CD4-positive, alpha-beta T cell (primary cell): ENCODE measurements around the gene CTXN1. TPM values are rescaled to one million over a fixed set of nuclear protein-coding genes. Genes with fewer than 3 reads are reported as not detected.

ENCODE experiments used
- ATAC-seq: fragments of 200-7000 bp; cut with Tn5 transposase; one replicate; pipeline ENCODE4 v1.10.0; 2022; ENCODE audit warnings: mild to moderate bottlenecking; ENCODE audit not compliant: poor library complexity
- CTCF ChIA-PET: fragments of 350-600 bp; sonication (Branson Sonifier 250); formaldehyde crosslinking; loops from one replicate; lab custom pipeline; 2021; ENCODE audit warnings: antibody characterized with exemption, inconsistent platforms; lab: Charles Lee
- POLR2A ChIA-PET: fragments of 350-600 bp; sonication (Branson Sonifier 250); formaldehyde crosslinking; loops from one replicate; lab custom pipeline; 2021; ENCODE audit warnings: antibody characterized with exemption, inconsistent platforms; lab: Charles Lee
- DNase-seq, 14 experiments: peaks; one replicate each; pipeline ENCODE4 v3.0.0-alpha.2; 2013 to 2020; ENCODE audit warnings: mixed read lengths in 2 of 14
- H3K27ac ChIP-seq, 2 donors: one replicate each; pipeline versions ENCODE4 v1.5.1 to v1.7.0; 2013; ENCODE audit warnings: low read length in 2 of 2, low read depth in 1 of 2, mild to moderate bottlenecking in 1 of 2
- H3K27me3 ChIP-seq, 2 experiments: 1 replicate in 1 of 2; 2 replicates in 1 of 2; pipeline versions ENCODE4 v1.6.1 to v1.7.0; 2013; ENCODE audit warnings: low read length in 2 of 2, control low read depth in 1 of 2, mild to moderate bottlenecking in 1 of 2, moderate library complexity in 1 of 2; ENCODE audit not compliant: insufficient read depth in 2 of 2, control insufficient read depth in 1 of 2
- H3K36me3 ChIP-seq: one replicate; pipeline ENCODE4 v1.6.1; 2013; ENCODE audit warnings: low read length, control low read depth; ENCODE audit not compliant: insufficient read depth
- H3K4me1 ChIP-seq: one replicate; pipeline ENCODE4 v1.6.1; 2013; ENCODE audit warnings: low read length, control low read depth; ENCODE audit not compliant: insufficient read depth
- H3K4me3 ChIP-seq: one replicate; pipeline ENCODE4 v1.5.1; 2013; ENCODE audit warnings: mild to moderate bottlenecking, low read length, moderate library complexity
- H3K9me3 ChIP-seq, 2 experiments: 1 replicate in 1 of 2; 2 replicates in 1 of 2; pipeline versions ENCODE4 v1.6.1 to v1.7.0; 2013; ENCODE audit warnings: low read length in 2 of 2, mild to moderate bottlenecking in 2 of 2, control low read depth in 1 of 2, moderate library complexity in 1 of 2; ENCODE audit not compliant: control insufficient read depth in 1 of 2, insufficient read depth in 1 of 2
- H3K27ac Mint-ChIP-seq: one replicate; pipeline ENCODE4 v1.8.0; 2020; ENCODE audit warnings: mixed read lengths
- H3K27me3 Mint-ChIP-seq: one replicate; pipeline ENCODE4 v1.8.0; 2021; ENCODE audit warnings: mixed read lengths
- H3K36me3 Mint-ChIP-seq: one replicate; pipeline ENCODE4 v1.8.0; 2021; ENCODE audit warnings: low read depth, mixed read lengths
- H3K4me1 Mint-ChIP-seq: one replicate; pipeline ENCODE4 v1.8.0; 2021; ENCODE audit warnings: low read depth, mixed read lengths
- H3K4me3 Mint-ChIP-seq: one replicate; pipeline ENCODE4 v1.8.0; 2020; ENCODE audit warnings: mild to moderate bottlenecking, mixed read lengths
- H3K9me3 Mint-ChIP-seq: one replicate; pipeline ENCODE4 v1.8.0; 2020; ENCODE audit warnings: mixed read lengths
- CTCF ChIP-seq: fragments of 200-600 bp; IDR thresholded peaks from one replicate; pipeline ENCODE4 v1.8.0; 2022; ENCODE audit warnings: antibody characterized with exemption, mild to moderate bottlenecking
- intact Hi-C, 2 experiments: fragments of 100-400 bp; cut with DNase I in 1 of 2; cut with micrococcal nuclease in 1 of 2; formaldehyde crosslinking; loops; one replicate each; pipeline versions ENCODE4 v1.15.1 to v1.9.0; 2023 to 2025; cut with DNase I, micrococcal nuclease
- total RNA-seq, 174 experiments: library from RNA in 2 of 174; stranded (reverse) in 2 of 174; gene quantifications; one replicate each; pipeline ENCODE4 v1.2.3 and lab custom pipeline; 2021 to 2026

CTXN1 gene
- total RNA-seq, 2 experiments from 2014 or later: not detected

- peaks cover 20% of the 10 kb centered on the region for H3K27me3 Mint-ChIP-seq
- ChIA-PET POLR2A (interaction anchor here (1.2 to 7.7 kb wide), 5 partner anchors 18 to 53 kb away, joined by 3 to 116 read pairs (median 42); partner anchors contain the start of genes MAP2K7 and TIMM44), CTCF (interaction anchor here (1.7 to 5.6 kb wide), 4 partner anchors 19 to 80 kb away, joined by 7 to 43 read pairs (median 18); partner anchors contain the start of genes MAP2K7 and TIMM44)
- Histone ChIP-seq H3K4me3 (no peak overlapping the region), H3K27ac (no peak overlapping the region), H3K4me1 (peaks cover 65% of the 10 kb centered on the region), H3K36me3 (peaks cover 24% of the 10 kb centered on the region), H3K27me3 (peaks cover 16 to 20% of the 10 kb centered on the region in 2 experiments), H3K9me3 (peaks cover 0 to 5% of the 10 kb centered on the region in 2 experiments)
- H3K27ac Mint-ChIP-seq: no peak overlapping the region
- H3K36me3 Mint-ChIP-seq: peaks cover 25% of the 10 kb centered on the region
- no peaks in the 10 kb centered on the region for H3K9me3 Mint-ChIP-seq
- DNase-seq (peak in 1 of 14 experiments; percentile 59), ATAC-seq (no peak)
- no peak overlapping the region for H3K4me3 Mint-ChIP-seq
- intact Hi-C loops: loop anchor here (5.0 to 10.0 kb wide), 4 partner anchors 55 to 1557 kb away; partner anchors contain the start of genes CLPP (in 1 of the 2), NDUFA7 (in 1 of the 2) and RPS28 (in 1 of the 2)
- peaks cover 30% of the 10 kb centered on the region for H3K4me1 Mint-ChIP-seq
- no peak for TF ChIP-seq CTCF
Measured at GRCh38 chr19:7921967-7922835, 3.7 kb downstream of the CTXN1 start.

- Histone ChIP-seq H3K36me3 (peaks cover 18% of the 10 kb centered on the region), H3K9me3 (peaks cover 0 to 5% of the 10 kb centered on the region in 2 experiments), H3K4me3 (peak overlapping the region; percentile 69), H3K27me3 (peaks cover 21 to 24% of the 10 kb centered on the region in 2 experiments), H3K27ac (peak overlapping the region; percentile 55 to 78), H3K4me1 (peaks cover 68% of the 10 kb centered on the region)
- H3K9me3 Mint-ChIP-seq: no peaks in the 10 kb centered on the region
- H3K4me3 Mint-ChIP-seq: peak overlapping the region; percentile 94
- ChIA-PET POLR2A (interaction anchor here (1.3 to 7.7 kb wide), 12 partner anchors 8 to 852 kb away, joined by 3 to 116 read pairs (median 4); partner anchors contain the start of genes MAP2K7, PET100, TIMM44 and XAB2), CTCF (interaction anchor here (1.2 to 5.6 kb wide), 6 partner anchors 8 to 241 kb away, joined by 3 to 43 read pairs (median 12); partner anchors contain the start of genes MAP2K7, TIMM44 and TRAPPC5)
- intact Hi-C loops: loop anchor here (5.0 to 10.0 kb wide), 4 partner anchors 54 to 1557 kb away; partner anchors contain the start of genes CLPP (in 1 of the 2), NDUFA7 (in 1 of the 2) and RPS28 (in 1 of the 2)
- DNase-seq (no peak), ATAC-seq (no peak)
- no peak for TF ChIP-seq CTCF
- H3K27me3 Mint-ChIP-seq: peaks cover 25% of the 10 kb centered on the region
- peak overlapping the region; percentile 79 for H3K27ac Mint-ChIP-seq
- H3K36me3 Mint-ChIP-seq: peaks cover 23% of the 10 kb centered on the region
- H3K4me1 Mint-ChIP-seq: peaks cover 34% of the 10 kb centered on the region
Measured at GRCh38 chr19:7921302-7921966, 4.5 kb downstream of the CTXN1 start.
